Lung (tissue), 12 donors: ENCODE measurements around the gene HMGN1. TPM values are rescaled to one million over a fixed set of nuclear protein-coding genes. Genes with fewer than 3 reads are reported as not detected.
A peak's percentile ranks its signal among the peaks of the same experiment; 100 is the strongest.

Source experiments
- ATAC-seq: fragments of 200-7000 bp; cut with Tn5 transposase; one replicate; pipeline ENCODE4 v1.9.1; 2020; ENCODE audit warnings: moderate number of reproducible peaks; ENCODE audit not compliant: insufficient read depth, low FRiP score
- DNase-seq, 3 donors: peaks; one replicate each; pipeline ENCODE4 v3.0.0-alpha.2; 2013 to 2017
- H3K27ac ChIP-seq, 2 donors: one replicate each; pipeline ENCODE4 v1.5.1; 2013; ENCODE audit warnings: mild to moderate bottlenecking in 2 of 2, moderate library complexity in 2 of 2, control low read depth in 1 of 2, inconsistent platforms in 1 of 2, low read depth in 1 of 2, low read length in 1 of 2
- H3K27me3 ChIP-seq, 3 donors: one replicate each; pipeline ENCODE4 v1.5.1; 2013; ENCODE audit warnings: low read length in 2 of 3; ENCODE audit not compliant: control insufficient read depth in 3 of 3, insufficient read depth in 3 of 3
- H3K36me3 ChIP-seq, 4 donors: one replicate each; pipeline ENCODE4 v1.5.1; 2013; ENCODE audit warnings: low read length in 4 of 4, mild to moderate bottlenecking in 1 of 4, moderate library complexity in 1 of 4; ENCODE audit not compliant: control insufficient read depth in 4 of 4, insufficient read depth in 4 of 4
- H3K4me1 ChIP-seq, 5 donors: one replicate each; pipeline ENCODE4 v1.5.1; 2013; ENCODE audit warnings: low read length in 5 of 5, mild to moderate bottlenecking in 2 of 5, moderate library complexity in 1 of 5; ENCODE audit not compliant: control insufficient read depth in 5 of 5, insufficient read depth in 5 of 5
- H3K4me3 ChIP-seq: one replicate; pipeline ENCODE4 v1.5.1; 2013; ENCODE audit warnings: mild to moderate bottlenecking, control low read depth, moderate library complexity
- H3K9ac ChIP-seq, 2 donors: one replicate each; pipeline ENCODE4 v1.5.1; 2013; ENCODE audit warnings: low read length in 2 of 2, control low read depth in 1 of 2; ENCODE audit not compliant: insufficient read depth in 1 of 2
- H3K9me3 ChIP-seq, 4 donors: one replicate each; pipeline ENCODE4 v1.5.1; 2013; ENCODE audit warnings: low read length in 3 of 4, mild to moderate bottlenecking in 1 of 4, moderate library complexity in 1 of 4; ENCODE audit not compliant: control insufficient read depth in 4 of 4, insufficient read depth in 3 of 4
- WGBS, 2 donors: extraction: QIAGEN DNeasy Blood & Tissue Kit; methylation state at CpG; one replicate each; pipeline ENCODE4 v1.1.7; 2013; 5-methylcytosine and 5-hydroxymethylcytosine counted together
- polyA plus RNA-seq, 2 donors: library from polyadenylated mRNA; stranded (reverse); fragments of 200-250 nt; gene quantifications; one replicate each; pipeline ENCODE4 v1.2.1, GENCODE V29; 2013
- total RNA-seq, 2 donors: library from RNA; depleted of rRNA in 1 of 2; stranded (reverse); fragments of >200 nt in 1 of 2; gene quantifications; one replicate each; pipeline ENCODE4 v1.2.1, GENCODE V29; 2014 to 2021
- TF ChIP-seq, protein P1 (sequence below): IDR thresholded peaks from 2 replicates; pipeline ENCODE4 v1.5.1; 2012; ENCODE audit warnings: mild to moderate bottlenecking; ENCODE audit errors: control extremely low read depth, extremely low read depth
- donor health status: control.
- donor health status: control.
- donor health status: Bipolar disorder and iron deficiency.
- donor health status: healthy.
- donor health status: DM: yes; HTN: yes; CAD: no.

Gene HMGN1
- total and polyA plus RNA-seq, 4 donors, result 124 to 375 (median 166) TPM

GRCh38 chr21:39347537-39347936 is 1.4 kb downstream of the HMGN1 start:
- Histone ChIP-seq H3K27me3 (no peaks in the 10 kb centered on the region), H3K9me3 (no peaks in the 10 kb centered on the region), H3K4me1 (peaks cover 0 to 34% (median 15%) of the 10 kb centered on the region in 5 donors), H3K4me3 (peak overlapping the region; percentile 8), H3K27ac (peak overlapping the region in 1 of 2 donors; percentile 56), H3K36me3 (peaks cover 8 to 22% (median 11%) of the 10 kb centered on the region in 4 donors), H3K9ac (peak overlapping the region; percentile 76 to 98)
- peak in 1 of 3 donors; percentile 31 for DNase-seq
- TF ChIP-seq, protein P1, sequence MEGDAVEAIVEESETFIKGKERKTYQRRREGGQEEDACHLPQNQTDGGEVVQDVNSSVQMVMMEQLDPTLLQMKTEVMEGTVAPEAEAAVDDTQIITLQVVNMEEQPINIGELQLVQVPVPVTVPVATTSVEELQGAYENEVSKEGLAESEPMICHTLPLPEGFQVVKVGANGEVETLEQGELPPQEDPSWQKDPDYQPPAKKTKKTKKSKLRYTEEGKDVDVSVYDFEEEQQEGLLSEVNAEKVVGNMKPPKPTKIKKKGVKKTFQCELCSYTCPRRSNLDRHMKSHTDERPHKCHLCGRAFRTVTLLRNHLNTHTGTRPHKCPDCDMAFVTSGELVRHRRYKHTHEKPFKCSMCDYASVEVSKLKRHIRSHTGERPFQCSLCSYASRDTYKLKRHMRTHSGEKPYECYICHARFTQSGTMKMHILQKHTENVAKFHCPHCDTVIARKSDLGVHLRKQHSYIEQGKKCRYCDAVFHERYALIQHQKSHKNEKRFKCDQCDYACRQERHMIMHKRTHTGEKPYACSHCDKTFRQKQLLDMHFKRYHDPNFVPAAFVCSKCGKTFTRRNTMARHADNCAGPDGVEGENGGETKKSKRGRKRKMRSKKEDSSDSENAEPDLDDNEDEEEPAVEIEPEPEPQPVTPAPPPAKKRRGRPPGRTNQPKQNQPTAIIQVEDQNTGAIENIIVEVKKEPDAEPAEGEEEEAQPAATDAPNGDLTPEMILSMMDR, result no peak
- no peak for ATAC-seq
- 9 to 12% methylated on average over 10 of the region's 10 CpGs for WGBS, 2 donors

GRCh38 chr21:39346671-39347331 is 2.1 kb downstream of the HMGN1 start:
- TF ChIP-seq, protein P1, result no peak
- H3K36me3 ChIP-seq, result peaks cover 8 to 27% (median 12%) of the 10 kb centered on the region in 4 donors
- peak overlapping the region in 1 of 2 donors; percentile 69 for H3K9ac ChIP-seq
- DNase-seq (peak in 1 of 3 donors; percentile 19), ATAC-seq (no peak)
- H3K9me3 ChIP-seq, result no peaks in the 10 kb centered on the region
- H3K4me3 ChIP-seq, result no peak overlapping the region
- H3K27me3 ChIP-seq, result no peaks in the 10 kb centered on the region
- H3K27ac ChIP-seq, result no peak overlapping the region
- WGBS, 2 donors, result 58 to 60% methylated on average over 7 of the region's 7 CpGs
- H3K4me1 ChIP-seq, result peaks cover 0 to 34% (median 15%) of the 10 kb centered on the region in 5 donors

GRCh38 chr21:39346206-39346605 is 2.7 kb downstream of the HMGN1 start:
- Histone ChIP-seq H3K9ac (no peak overlapping the region), H3K4me1 (peaks cover 0 to 34% (median 15%) of the 10 kb centered on the region in 5 donors), H3K4me3 (no peak overlapping the region), H3K27me3 (no peaks in the 10 kb centered on the region), H3K27ac (no peak overlapping the region), H3K9me3 (no peaks in the 10 kb centered on the region), H3K36me3 (peaks cover 11 to 32% (median 13%) of the 10 kb centered on the region in 4 donors)
- no peak for DNase-seq
- 35 to 43% methylated on average over 3 of the region's 3 CpGs for WGBS, 2 donors
- TF ChIP-seq, protein P1, result no peak
- no peak for ATAC-seq
